HG03342 (cell line): Measurements from ENCODE around the gene CCDC106.

Experiments used
- ATAC-seq: cut with Tn5 transposase; IDR thresholded peaks from one replicate; pipeline ENCODE4 v1.9.1; 2021; ENCODE audit warnings: mild to moderate bottlenecking, moderate library complexity; ENCODE audit not compliant: unreplicated experiment

Gene CCDC106

DNA sequence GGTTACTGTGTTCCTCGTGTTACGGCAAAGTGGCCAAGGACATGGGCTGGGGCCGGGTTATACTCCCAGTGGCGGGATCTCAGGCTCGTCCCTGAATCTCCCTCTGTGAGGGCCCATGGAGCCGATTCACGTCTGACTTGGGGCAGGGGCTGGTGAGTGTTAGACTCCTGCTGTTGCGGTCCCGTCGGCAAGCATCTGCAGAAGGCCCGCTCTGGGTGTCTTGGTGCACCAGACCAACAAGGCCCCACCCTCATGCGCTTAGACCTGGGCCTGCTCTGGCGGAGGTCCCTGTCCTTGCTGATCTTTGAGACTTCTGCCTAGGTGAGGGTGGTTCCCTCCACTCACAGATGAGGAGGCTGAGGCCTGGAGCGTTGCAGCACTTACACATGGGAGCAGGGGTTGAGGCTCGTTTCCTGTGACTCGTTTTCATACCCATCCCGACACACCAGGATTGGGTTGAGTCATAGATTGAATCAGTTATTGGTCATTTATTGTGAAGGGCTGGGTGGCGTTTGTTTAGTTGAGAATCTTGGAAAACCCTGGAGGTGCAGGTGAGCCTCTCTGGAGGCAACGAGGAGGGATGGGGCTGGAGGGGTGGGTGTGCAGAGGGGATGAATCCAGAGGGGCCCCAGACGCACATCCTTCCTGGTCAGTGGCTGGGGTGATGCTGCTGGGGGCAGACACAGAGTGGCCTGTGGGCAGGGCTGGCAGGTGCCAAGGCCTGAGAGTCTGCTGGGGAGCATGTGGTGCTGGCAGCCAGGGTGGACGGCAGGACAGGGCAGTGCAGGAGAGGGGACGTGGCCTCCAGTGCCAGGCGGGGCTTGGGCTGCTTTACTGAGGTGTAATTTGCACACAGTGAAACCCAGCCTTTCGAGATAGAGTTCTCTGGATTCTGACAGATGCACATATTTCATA lies 31.6 kb downstream of the CCDC106 start:
- no peak for ATAC-seq

DNA sequence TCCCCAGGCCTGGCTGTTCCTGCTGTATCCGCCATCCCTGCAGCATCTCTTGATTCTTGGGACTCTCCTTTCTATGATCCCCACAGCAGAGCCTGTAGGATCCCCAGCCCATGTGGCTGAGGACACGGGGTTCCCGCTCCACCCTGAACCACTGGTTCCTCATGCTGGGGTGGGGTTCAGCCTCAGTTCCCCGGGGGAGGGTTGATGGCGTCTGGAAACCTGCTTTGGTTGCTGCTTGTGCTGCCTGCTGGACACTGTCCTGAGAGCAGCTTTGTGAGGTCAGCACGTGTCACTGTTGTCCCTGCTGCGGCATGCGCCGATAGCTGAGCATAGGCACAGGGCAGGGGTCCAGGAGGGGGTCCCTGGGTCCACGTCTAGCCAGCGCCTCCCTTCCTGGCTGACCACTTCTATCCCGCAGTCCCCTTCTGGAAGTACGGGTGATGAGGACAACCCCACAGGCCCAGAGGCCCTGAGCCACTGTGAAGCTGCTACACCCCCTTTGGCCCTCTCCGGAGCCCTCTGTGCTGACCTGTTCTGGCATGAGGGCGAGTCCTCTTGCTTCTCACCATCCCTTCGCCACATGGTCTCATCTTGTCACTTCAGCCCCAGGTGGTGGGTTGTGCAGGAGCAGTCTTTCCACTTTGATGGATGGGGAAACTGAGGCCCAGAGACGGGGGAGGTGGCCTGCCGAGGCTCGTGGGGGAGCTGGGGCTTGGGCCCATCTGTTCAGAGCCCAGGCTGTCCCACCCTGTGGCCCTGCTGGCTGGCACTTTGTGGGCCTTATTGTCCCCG lies 32.5 kb downstream of the CCDC106 start:
- ATAC-seq: no peak

DNA sequence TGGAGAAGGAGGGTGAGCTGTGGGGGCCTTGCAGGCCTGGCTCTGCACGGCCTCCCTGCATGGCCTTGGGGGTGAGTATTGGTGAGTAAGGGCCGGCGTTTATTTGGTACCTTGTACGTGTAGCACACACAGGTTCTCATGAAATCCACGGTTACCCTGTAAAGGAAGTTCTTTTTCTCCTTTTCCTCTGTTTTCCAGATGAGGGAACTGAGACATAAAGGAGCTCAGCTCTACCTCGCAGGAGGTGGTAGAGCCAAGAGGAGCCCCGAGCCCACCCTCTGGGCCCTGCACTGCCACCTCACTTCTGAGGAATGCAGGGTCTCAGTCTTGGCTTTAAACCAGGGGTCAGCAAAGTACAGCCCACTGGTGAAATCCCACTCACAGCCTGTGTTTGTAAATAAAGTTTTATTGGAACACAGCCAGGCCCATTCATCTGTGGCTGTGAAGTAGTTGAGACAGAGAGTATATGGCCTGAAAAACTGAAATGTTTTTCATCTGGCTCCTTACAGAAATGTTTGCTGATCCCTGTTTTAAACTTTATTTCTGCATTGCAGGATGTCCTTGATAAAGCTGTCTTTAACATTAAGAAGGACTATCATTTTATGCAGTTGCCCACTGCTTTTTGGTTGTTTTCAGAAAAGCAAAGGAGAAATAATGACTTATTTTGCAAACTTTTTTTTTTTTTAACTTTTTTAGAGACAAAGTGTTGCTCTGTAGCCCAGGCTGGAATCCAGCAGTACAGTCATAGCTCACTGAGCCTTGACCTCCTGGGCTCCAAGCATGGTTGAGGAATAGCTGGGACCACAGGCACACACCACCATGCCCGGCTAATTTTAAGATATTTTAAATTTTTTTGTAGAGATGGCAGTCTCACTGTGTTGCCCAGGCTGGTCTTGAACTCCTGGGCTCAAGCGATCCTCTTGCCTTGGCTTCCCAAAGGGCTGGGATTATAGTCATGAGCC lies 33.4 kb downstream of the CCDC106 start:
- no peak for ATAC-seq

DNA sequence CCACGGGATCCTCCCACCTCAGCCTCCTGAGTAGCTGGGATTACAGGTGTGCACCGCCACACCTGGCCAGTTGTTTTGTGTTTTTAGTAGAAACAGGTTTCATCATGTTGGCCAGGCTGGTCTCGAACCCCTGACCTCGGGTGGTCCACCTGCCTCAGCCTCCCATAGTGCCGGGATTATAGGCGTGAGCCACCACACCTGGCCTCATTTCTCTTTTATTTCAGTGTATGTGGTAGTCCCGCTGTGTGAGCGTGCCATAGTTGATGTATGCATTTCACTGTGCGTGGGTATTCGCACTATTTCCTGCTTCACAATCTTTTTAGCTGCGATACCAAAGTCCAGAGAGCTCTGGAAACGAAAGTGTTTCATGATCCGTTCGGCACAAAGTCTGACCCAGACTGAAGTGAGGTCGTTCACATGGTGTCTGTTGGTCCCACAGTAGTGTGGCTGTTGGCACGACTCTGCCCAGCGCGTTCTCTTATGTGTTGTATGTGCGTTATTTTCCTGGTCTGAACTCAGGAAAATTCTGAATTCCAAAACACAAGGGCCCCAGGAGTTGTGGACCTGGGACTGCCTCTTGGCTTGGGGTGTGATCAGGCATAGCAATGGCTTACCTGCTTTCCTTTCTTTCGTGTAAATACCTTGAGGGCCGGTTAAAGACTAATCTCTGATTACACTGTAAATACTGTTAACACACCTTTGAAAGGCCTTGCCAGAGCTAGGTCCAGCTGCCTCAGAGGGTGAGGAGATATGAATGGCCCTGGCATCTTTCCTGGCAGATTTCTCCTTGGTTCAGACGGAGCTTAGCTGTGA lies 35.6 kb downstream of the CCDC106 start:
- ATAC-seq: no peak

DNA sequence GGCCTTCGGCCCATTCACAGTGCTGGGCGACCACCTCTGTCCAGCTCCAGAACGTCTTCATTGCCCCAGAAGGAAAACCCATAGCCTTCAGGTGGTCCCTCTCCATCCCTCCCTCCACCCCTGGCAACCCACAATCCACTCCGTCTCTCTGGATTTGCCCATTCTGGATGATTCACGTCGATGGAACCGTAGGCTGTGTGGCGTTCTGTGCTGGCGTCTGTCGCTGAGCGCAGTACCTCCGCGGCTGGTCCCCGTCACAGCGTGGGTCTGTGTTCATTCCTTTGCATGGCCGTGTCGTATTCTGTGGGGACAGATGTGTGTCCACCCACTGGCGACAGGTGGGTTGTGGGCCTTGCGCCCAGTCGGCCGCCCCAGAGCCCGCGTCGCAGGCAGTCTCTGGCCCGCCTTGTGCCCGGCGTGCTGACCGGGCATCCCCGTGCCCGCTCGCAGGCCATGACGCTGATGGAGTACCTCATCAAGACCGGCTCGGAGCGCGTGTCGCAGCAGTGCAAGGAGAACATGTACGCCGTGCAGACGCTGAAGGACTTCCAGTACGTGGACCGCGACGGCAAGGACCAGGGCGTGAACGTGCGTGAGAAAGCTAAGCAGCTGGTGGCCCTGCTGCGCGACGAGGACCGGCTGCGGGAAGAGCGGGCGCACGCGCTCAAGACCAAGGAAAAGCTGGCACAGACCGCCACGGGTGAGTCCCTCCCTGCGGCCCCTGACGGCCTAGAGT lies 37.1 kb downstream of the CCDC106 start:
- ATAC-seq: no peak

DNA sequence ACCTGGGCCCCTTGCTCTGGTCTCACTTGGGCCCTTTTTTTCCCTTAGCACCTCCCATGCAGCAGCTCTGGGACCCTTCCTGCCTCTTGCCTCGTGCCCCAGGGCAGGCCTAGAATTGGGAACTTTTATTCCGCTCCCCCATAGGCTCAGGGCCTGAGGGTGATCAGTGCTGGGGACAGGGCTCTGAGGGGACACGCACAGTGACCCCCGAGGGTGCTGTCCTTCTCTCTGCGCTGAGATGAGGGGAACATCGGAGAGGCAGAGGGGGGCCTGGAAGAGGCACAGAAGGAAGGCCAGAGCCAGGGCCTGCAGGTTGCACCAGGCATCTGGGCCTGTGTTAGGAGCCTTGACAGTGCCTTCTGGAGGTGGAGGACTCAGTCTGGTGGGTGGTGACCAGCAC lies 37.8 kb downstream of the CCDC106 start:
- no peak for ATAC-seq

DNA sequence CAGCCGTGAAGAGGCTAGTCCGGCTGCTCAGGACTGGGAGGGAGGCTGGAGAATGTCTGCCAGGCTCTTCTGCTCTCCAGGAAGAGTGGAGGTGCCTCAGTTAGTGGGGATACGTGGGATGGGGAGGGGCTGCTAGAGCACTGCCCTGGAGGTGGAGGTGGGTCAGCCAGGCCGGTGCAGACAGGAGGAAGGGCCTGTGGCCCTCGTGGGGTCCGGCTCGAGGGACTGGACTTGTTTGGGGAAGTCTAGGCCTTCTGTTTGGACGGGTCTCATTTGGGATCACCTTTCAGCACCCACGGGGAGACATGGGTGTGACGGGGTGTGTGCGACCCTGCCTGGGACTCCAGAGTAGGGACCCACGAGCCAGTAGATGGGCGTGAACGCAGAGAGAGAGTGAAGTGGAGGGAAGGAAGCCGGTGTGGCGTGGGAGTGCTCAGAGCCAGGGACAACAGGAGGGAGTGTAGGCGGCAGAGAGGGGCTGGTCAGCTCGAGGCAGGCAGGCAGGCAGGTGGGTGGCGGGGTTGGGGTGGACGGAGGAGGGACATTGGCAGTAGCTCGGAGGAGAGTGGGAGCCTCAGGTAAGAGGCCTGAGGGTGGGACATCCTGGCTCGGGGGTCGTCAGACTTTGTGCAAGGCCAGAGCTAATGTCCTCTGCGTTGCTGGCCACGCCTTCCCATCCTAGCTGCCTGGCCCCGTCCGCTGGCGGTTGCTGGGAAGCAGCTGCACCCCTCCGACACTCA lies 38.5 kb downstream of the CCDC106 start:
- ATAC-seq: no peak

DNA sequence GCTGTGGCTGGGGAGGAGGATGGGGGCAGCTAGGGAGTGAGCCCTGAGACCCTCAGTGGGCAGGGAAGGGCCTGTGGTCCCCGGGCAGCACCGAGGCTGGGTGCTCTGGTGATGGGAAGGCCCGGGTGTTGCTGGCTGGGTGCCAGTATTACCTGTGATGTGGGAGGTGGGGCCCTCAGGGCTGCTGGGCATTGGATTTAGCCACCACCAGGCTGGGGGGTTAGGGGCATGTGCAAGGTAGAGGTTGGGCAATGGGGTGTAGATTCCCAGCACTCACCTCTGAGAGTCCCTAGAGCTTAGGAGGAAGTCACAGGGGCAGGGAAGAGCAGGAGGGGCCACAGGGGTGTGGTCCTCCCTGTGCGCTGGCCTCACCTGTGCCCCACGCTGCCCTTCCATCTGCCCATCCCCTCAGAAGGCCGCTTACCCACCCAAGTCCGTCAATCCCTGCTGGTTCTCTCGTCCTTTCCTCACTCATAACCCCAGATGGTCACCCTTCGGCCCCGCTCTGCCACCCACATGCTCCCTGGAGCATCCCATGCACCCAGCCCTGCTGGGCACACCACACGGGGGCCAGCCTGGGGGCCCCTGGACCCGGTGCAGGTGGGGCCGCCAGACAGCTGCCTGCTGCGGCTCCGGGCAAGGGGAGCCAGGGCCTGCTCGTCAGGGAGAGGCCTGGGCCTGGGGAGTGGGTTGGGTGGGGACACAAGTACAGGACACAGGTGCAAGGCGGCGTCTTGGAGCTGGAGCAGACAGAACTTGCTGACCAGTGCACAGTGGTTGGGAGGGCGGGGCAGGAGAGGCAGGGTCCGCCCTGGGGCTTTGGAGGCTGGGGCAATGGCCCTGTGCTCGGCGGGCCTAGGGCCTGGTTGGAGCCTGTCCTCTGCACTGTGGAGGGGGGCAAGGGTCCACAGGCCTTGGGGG lies 39.5 kb downstream of the CCDC106 start:
- ATAC-seq: no peak

DNA sequence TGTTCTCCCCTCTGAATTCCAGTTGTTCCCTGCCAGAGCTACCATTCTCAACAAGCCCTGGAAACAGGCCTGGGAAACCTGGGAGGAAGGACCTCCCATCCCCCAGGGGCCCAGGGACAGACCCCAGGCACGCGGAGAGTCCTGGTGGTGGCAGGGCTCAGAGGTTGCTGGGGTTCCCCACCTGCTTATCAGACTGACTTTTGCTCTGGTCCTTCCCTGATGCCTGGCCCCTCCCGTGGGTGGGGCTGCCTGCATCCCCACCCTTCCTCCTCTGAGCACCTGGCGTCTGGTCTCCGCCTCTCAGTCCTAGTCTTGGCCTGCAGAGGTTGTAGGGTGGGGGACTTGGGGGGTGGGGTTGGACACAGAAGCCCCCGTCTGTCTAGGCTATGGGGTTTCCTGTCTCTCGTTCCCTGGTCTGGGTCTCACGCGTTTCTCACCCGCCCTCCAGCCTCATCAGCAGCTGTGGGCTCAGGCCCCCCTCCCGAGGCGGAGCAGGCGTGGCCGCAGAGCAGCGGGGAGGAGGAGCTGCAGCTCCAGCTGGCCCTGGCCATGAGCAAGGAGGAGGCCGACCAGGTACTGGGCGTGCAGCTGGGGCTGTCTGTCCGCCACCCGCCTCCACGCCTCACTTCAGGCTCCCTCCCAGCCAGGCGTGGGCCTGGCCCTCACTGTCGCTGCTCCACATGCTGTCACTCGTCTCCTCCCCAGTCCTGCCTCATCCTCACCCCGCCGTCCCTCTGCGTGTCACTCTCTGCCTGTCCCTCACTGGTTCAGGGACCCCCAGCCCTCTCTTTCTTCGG lies 40.6 kb downstream of the CCDC106 start:
- no peak for ATAC-seq

DNA sequence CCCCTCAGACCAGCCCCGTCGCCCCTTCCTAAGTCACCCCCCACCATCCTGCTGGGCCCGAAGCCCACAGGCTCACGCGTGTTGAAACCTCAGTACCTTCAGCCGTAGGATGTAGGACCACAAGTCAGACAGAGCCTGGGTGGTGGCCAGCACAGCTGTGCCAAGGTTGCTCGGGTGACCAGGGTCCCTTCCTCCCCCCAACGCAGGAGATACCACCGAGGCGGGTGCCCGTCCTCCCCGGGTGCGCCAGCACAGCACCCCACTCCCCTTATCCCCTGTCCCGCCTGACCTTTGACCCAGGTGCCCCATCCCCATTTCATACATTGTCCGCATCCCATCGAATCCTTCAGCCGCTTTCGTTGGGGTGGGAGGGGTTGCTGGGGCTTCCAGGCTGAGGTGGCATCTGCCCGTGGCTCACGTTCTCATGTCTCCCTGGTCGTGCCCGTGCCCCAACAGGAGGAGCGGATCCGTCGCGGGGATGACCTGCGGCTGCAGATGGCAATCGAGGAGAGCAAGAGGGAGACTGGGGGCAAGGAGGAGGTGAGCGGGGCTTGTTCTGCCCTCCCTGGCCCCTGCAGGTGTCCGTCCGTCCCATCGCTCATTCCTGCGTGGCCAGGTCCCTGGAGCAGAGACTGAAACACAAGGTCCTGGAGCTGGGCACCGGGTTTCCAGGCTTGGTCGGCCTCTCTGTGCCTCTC lies 41.5 kb downstream of the CCDC106 start:
- no peak for ATAC-seq

DNA sequence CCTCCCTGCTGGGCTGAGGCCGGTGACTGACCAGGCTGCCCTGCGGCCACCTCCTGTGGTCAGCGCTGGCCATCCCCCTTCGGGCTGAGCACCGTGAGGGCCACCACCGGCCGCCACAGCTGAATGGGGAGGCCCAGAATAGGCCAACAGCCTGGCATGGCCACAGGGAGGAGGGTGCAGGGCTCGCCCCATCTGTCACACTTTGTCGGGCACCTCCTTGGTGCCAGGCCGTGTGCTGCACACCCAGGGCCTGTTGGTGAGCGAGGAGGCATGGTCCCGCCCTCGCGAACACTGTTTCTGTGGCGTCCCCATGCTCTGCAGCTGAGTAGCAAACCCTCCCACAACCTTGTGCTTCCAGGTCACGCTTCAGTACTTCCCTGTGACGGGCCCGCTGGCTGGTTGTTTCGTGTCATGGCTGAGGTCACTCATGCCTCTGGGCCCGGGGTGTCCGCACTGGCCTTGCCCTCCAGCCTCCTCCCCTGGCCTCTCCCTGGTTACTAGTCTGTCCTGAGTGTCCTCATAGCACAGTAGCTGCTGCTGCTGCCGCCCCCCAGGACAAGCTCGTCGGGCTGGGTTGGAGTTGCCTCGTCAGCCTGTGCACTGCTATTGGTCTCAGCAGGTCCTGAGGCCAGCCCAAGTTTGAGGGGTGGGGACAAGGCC lies 42.2 kb downstream of the CCDC106 start:
- ATAC-seq: no peak

DNA sequence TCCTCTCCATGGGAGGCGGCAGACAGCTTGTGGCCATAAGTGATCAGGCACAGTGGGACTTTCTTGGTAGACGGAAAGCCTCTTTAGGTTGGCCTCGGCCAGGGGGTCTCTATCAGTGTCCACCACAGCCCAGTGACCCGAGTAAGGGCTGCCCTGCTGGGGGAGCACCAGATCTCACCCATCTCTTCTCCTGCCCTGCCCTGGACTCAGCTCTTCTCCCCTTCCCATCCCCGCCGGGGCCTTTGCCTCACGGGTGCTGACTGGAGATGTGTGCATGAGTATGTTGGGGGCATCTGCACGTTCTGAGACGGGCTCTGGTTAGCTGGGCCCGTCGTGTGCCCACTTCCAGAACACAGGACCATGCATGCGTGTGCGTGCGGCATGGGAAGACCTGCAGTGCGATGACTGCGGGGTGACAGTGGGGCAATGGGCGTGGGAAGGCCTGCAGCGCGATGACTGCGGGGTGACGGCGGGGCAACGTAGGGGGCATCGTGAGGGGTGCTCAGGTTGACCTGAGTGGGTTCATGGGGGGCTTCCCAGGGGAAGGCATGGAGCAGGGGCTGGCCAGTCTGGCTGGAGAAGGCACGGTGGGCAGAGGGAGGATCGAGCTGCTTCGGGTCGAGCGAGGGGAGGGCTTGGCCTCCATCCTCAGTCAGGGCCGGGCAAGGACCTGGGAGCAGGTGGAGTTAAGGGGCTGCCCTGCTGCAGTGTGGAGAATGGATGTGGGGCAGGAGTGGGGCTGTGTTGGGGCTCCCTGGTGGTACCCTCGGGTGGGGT lies 42.9 kb downstream of the CCDC106 start:
- ATAC-seq: no peak

DNA sequence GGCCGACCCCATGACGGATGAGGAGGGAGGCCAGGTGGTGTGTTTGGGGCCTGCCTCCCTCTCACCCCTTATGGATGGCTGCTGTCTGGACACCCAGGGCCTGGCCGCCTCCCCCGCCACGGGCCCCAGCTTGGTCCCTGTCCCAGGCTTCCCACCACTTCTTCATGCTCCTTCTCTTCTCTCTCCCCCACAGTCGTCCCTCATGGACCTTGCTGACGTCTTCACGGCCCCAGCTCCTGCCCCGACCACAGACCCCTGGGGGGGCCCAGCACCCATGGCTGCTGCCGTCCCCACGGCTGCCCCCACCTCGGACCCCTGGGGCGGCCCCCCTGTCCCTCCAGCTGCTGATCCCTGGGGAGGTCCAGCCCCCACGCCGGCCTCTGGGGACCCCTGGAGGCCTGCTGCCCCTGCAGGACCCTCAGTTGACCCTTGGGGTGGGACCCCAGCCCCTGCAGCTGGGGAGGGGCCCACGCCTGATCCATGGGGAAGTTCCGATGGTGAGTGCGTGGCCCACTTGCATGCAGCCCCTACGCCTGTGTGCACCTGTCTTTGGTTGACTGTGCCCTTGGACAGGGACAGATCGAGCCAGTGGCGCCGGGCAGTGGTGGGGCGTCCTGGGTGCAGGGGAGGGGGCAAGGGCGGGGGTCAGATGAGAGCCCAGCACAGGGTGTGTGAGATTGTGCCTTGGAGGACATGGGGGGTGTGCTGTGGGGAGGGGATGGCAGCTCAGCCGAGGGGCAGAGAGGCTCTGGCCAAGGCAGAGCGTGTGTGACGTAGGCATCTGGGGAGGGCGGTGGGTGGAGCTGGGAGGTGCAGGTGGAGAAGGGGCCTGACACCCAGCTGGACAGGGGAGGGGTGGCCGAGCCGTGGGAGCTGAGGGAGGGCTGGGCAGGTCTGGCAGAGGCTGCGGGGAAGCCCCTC lies 43.8 kb downstream of the CCDC106 start:
- ATAC-seq: no peak

DNA sequence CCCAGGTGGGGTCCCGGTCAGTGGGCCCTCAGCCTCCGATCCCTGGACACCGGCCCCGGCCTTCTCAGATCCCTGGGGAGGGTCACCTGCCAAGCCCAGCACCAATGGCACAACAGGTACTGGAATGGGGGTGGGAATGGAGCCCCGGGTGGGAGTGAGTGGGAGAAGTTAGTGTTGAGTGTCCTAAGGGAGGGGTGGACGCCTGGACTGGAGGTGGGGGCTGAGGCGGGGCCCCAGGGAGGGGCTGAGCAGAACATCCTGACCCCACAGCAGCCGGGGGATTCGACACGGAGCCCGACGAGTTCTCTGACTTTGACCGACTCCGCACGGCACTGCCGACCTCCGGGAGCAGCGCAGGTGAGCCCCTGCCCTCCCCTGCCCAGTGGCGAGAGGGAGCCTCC lies 44.7 kb downstream of the CCDC106 start:
- no peak for ATAC-seq
